SU-DHL-6 (cell line): Measurements from ENCODE around the gene SLF1.

Source experiments
- H2AFZ ChIP-seq: fragments of 200-600 bp; sonication (generic); 2 replicates; pipeline ENCODE4 v1.6.1; 2014; ENCODE audit warnings: low read depth, mild to moderate bottlenecking, moderate library complexity, mixed read lengths, antibody characterized with exemption, low read length; ENCODE audit not compliant: severe bottlenecking
- H3F3A ChIP-seq: fragments of 200-600 bp; shearing (Covaris generic); 2 replicates; pipeline ENCODE4 v1.6.0; 2016; ENCODE audit warnings: antibody characterized with exemption, mild to moderate bottlenecking; ENCODE audit not compliant: insufficient read depth
- H3K27ac ChIP-seq: fragments of 200-600 bp; sonication (generic); 2 replicates; pipeline ENCODE4 v1.5.1; 2016; ENCODE audit warnings: low read depth, mild to moderate bottlenecking, low read length, moderate library complexity, mixed read lengths
- H3K27me3 ChIP-seq: fragments of 200-600 bp; sonication (generic), shearing (Covaris generic); 2 replicates; pipeline ENCODE4 v1.6.0; 2014; ENCODE audit warnings: mild to moderate bottlenecking, low read length
- H3K36me3 ChIP-seq: fragments of 200-600 bp; sonication (generic); 2 replicates; pipeline ENCODE4 v1.6.1; 2014; ENCODE audit warnings: mild to moderate bottlenecking, low read length, mixed read lengths
- H3K4me2 ChIP-seq: fragments of 300-600, 200-600 bp; shearing (Covaris generic), sonication (generic); 2 replicates; pipeline ENCODE4 v1.6.0; 2014; ENCODE audit warnings: low read length, low read depth, mild to moderate bottlenecking; ENCODE audit not compliant: poor library complexity, severe bottlenecking
- H3K4me3 ChIP-seq: fragments of 200-600 bp; sonication (generic); 2 replicates; pipeline ENCODE4 v1.5.1; 2014; ENCODE audit warnings: antibody characterized with exemption, low read length, mild to moderate bottlenecking, mixed read lengths; ENCODE audit not compliant: insufficient read depth, poor library complexity, severe bottlenecking
- H3K79me2 ChIP-seq: fragments of 200-600 bp; sonication (generic); 2 replicates; pipeline ENCODE4 v1.6.1; 2014; ENCODE audit warnings: mild to moderate bottlenecking, low read length, moderate library complexity; ENCODE audit not compliant: insufficient read depth
- H3K9ac ChIP-seq: fragments of 200-600 bp; sonication (generic); 2 replicates; pipeline ENCODE4 v1.7.0; 2014; ENCODE audit warnings: mild to moderate bottlenecking, low read length
- H3K9me2 ChIP-seq: fragments of 200-600 bp; sonication (generic); replicated peaks from 2 replicates; pipeline ENCODE4 v1.6.1; 2014; ENCODE audit warnings: low read length; ENCODE audit not compliant: insufficient read depth
- H3K9me3 ChIP-seq: fragments of 200-600 bp; sonication (generic); 2 replicates; pipeline ENCODE4 v1.6.1; 2014; ENCODE audit warnings: low read length, mixed read lengths; ENCODE audit not compliant: insufficient read depth
- H4K20me1 ChIP-seq: fragments of 200-600 bp; sonication (generic); 2 replicates; pipeline ENCODE4 v1.6.1; 2014; ENCODE audit warnings: low read depth, mild to moderate bottlenecking, antibody characterized with exemption, low read length, moderate library complexity, mixed read lengths
- EZH2phosphoT487 ChIP-seq: fragments of 200-600 bp; sonication (generic), shearing (Covaris generic); conservative IDR thresholded peaks from 2 replicates; pipeline ENCODE4 v1.6.1; 2018; ENCODE audit warnings: mild to moderate bottlenecking, antibody characterized with exemption, low read length, moderate library complexity, mixed read lengths
- TF ChIP-seq, protein P1 (sequence below): fragments of 200-600 bp; sonication (generic); IDR thresholded peaks from one replicate; pipeline ENCODE4 v1.5.1; 2017; ENCODE audit warnings: antibody characterized with exemption, mild to moderate bottlenecking, low read length, moderate library complexity; ENCODE audit not compliant: insufficient read depth, poor library complexity, severe bottlenecking

The SLF1 gene

DNA sequence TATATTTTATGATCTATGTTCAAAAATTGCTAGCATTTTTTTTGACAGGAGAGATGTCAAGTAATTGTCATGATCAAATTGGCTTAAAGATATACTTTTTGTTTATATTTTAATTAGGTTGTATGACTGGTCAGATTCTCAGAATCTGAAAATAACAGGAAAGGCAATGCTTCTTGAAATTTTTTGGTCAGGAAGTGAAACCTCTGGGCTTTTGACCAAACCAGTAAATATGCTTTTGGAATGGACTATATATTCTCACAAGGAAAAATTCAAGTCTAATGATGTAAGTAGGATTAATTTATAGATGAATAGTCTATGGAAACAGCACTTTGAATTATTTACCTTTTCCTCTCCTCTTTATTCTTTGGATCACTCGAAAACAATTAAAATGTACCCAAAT is 52.3 kb downstream of the SLF1 start:
- TF ChIP-seq, protein P1, sequence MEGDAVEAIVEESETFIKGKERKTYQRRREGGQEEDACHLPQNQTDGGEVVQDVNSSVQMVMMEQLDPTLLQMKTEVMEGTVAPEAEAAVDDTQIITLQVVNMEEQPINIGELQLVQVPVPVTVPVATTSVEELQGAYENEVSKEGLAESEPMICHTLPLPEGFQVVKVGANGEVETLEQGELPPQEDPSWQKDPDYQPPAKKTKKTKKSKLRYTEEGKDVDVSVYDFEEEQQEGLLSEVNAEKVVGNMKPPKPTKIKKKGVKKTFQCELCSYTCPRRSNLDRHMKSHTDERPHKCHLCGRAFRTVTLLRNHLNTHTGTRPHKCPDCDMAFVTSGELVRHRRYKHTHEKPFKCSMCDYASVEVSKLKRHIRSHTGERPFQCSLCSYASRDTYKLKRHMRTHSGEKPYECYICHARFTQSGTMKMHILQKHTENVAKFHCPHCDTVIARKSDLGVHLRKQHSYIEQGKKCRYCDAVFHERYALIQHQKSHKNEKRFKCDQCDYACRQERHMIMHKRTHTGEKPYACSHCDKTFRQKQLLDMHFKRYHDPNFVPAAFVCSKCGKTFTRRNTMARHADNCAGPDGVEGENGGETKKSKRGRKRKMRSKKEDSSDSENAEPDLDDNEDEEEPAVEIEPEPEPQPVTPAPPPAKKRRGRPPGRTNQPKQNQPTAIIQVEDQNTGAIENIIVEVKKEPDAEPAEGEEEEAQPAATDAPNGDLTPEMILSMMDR, result no peak
- TF ChIP-seq EZH2phosphoT487, result no peak
- H3K27me3 ChIP-seq, result no peaks in the 10 kb centered on the region

DNA sequence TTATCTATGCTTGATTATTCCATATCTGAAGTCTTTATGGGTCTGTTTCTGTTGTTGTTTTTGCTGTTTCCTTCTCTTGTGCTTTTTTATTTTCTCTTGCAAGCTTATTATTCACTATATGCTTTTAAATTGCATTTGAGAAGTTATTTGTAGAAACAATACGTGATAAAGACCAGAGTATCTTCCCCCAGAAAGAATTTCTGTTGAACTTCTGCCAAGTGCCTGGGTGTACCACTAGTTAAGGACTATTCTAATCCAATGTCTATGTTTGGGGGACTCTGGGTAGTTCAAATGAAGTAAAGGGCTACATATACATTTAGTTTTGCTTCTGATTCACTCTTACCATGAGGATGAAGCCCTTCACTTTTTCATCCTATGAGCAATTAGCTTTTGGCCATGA is 54.3 kb downstream of the SLF1 start:
- Histone ChIP-seq H3F3A (no peaks in the 10 kb centered on the region; the same call in 1 of the 2 replicates), H3K36me3 (peaks cover 18% of the 10 kb centered on the region; the same call in 1 of the 2 replicates), H3K4me2 (no peak overlapping the region), H2AFZ (no peak overlapping the region), H3K9me3 (no peaks in the 10 kb centered on the region), H4K20me1 (no peaks in the 10 kb centered on the region), H3K27me3 (no peaks in the 10 kb centered on the region), H3K9me2 (no peaks in the 10 kb centered on the region), H3K27ac (no peak overlapping the region), H3K9ac (no peak overlapping the region), H3K4me3 (no peak overlapping the region), H3K79me2 (no peaks in the 10 kb centered on the region)
- TF ChIP-seq EZH2phosphoT487, result no peak
- TF ChIP-seq, protein P1, result no peak

More for the DNA sequence above, 52.3 kb downstream of the SLF1 start:
- H3K79me2 ChIP-seq, result no peaks in the 10 kb centered on the region
- H3K36me3 ChIP-seq, result peaks cover 18% of the 10 kb centered on the region; the same call in 1 of the 2 replicates
- H4K20me1 ChIP-seq, result no peaks in the 10 kb centered on the region
- H3K9ac ChIP-seq, result no peak overlapping the region
- H2AFZ ChIP-seq, result no peak overlapping the region
- H3K9me2 ChIP-seq, result no peaks in the 10 kb centered on the region
- no peaks in the 10 kb centered on the region; the same call in 1 of the 2 replicates for H3F3A ChIP-seq
- no peak overlapping the region for H3K4me3 ChIP-seq
- no peak overlapping the region for H3K4me2 ChIP-seq
- H3K9me3 ChIP-seq, result no peaks in the 10 kb centered on the region
- H3K27ac ChIP-seq, result no peak overlapping the region

DNA sequence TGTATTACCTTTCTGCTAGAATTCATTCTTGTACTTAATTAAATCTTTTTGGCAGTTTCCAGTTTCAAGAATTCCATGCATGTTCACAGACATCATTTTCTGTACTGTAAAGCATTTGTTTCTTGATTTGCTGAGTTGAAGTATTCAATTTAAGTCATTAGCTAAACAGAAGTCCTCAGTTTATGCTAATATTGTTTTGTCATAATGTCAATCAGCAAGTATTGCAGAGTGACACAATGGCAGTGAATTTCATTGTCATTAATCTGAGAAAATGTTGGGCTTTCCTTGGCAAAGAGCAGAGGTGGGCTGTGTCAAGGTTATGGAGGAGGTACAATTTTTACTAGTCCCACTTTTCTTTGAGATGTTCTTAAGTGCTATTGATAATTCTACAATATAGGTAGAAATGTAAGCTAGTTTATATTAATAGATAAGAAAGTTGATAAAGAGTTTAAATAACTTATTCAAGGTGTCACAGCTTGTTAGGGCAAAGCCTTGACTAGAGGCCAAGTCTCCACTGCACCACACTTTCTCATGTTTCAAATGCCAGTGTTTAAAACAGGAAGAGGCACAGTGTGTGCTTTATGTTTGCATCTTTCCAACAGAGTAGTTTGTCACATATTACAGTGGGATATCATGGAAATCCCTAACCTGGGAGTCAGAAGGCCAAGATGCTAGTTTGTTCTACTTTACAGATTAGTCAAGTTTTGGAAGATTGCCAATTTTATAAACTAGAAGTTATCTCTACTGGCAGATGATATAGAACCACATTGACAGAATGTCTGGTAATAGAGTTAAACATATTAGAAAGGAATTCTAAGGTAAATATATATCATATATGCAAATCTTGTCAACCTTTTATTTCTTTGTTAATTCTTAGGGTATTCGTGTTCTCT is 56.3 kb downstream of the SLF1 start:
- Histone ChIP-seq H2AFZ (no peak overlapping the region), H3K9ac (no peak overlapping the region), H3K9me3 (no peaks in the 10 kb centered on the region), H3F3A (no peaks in the 10 kb centered on the region), H3K27ac (no peak overlapping the region), H3K27me3 (no peaks in the 10 kb centered on the region), H3K4me3 (no peak overlapping the region), H3K79me2 (no peaks in the 10 kb centered on the region), H3K9me2 (no peaks in the 10 kb centered on the region), H4K20me1 (no peaks in the 10 kb centered on the region), H3K4me2 (no peak overlapping the region), H3K36me3 (peaks cover 16% of the 10 kb centered on the region; the same call in 1 of the 2 replicates)
- TF ChIP-seq, protein P1, result no peak
- TF ChIP-seq EZH2phosphoT487, result no peak
